D721Med (cell line): ENCODE measurements around the gene ACOT7.

Experiments used
- DNase-seq: peaks from one replicate; pipeline ENCODE4 v3.0.0; 2011; ENCODE audit warnings: low spot score; ENCODE audit not compliant: insufficient read length
- FAIRE-seq: peaks from 2 replicates; lab custom pipeline; 2011; peaks lifted over from hg19 to GRCh38; lab: Jason Lieb, UNC
- TF ChIP-seq, protein P1 (sequence below): IDR thresholded peaks from 2 replicates; pipeline ENCODE4 v1.5.1; 2012; ENCODE audit warnings: mild to moderate bottlenecking, control low read depth; ENCODE audit not compliant: insufficient read depth; ENCODE audit errors: missing control alignments

ACOT7 gene

DNA sequence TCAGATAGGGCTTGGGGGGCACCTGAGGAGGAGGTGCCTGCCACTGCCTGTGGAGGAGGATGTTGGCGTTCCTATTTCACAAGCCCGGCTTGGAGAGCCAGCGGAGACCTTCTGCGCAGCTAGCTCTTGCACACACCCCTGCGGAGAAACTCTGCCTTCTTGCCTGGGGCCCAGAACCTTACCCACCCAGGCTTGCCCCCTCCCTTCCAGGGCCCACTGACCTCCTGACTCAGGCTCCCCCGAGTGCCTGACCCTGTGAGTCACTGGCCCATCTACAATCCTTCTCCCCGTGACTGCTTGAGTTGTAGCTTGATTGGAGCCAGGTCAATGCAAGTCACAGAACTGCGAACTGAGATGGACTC lies 22.7 kb upstream of the ACOT7 start:
- DNase-seq (no peak), FAIRE-seq (no peak)
- TF ChIP-seq, protein P1, sequence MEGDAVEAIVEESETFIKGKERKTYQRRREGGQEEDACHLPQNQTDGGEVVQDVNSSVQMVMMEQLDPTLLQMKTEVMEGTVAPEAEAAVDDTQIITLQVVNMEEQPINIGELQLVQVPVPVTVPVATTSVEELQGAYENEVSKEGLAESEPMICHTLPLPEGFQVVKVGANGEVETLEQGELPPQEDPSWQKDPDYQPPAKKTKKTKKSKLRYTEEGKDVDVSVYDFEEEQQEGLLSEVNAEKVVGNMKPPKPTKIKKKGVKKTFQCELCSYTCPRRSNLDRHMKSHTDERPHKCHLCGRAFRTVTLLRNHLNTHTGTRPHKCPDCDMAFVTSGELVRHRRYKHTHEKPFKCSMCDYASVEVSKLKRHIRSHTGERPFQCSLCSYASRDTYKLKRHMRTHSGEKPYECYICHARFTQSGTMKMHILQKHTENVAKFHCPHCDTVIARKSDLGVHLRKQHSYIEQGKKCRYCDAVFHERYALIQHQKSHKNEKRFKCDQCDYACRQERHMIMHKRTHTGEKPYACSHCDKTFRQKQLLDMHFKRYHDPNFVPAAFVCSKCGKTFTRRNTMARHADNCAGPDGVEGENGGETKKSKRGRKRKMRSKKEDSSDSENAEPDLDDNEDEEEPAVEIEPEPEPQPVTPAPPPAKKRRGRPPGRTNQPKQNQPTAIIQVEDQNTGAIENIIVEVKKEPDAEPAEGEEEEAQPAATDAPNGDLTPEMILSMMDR: no peak

GRCh38 chr1:6414881-6415626 lies 21.5 kb upstream of the ACOT7 start:
- FAIRE-seq (no peak), DNase-seq (no peak)
- TF ChIP-seq, protein P1: no peak

DNA sequence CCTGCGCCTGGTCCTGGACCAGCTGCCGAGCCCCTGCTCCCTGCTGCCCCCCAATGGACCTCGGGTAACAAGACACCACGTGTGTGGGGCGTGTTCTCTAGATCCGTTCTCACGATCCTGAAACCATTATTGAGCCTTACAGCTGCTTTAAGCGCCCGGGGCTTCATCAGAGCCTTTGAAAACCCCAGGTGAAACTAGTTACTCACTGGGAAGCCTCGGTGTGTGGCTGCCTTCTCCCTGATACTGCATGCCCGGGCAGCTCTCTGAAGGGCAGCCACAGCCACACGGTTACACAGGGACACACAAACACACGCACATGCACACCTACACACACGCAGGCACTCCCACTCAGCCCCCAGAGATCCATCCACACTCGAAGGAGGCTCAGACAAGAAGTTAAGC lies 20.9 kb upstream of the ACOT7 start:
- TF ChIP-seq, protein P1: peak; percentile 58
- FAIRE-seq: no peak
- DNase-seq: no peak

DNA sequence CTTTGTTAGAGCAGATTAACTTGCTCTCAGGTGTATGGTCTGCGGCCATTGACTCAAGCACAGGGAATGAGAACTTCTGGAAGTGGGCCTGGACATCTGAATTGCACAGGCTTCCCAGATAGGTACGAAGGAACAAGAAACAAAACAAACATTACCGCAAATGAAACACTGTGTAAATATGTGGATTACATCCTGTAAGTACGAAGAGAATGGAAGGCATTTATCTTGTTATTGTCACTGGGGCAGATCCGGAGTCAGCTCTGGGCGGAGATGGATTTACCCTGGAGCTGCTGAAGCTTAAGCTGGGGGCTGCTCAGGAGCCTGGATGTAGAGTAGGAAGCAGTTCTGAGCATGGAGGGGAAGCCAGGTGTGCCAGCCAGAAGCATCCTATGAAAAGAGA lies 19.3 kb upstream of the ACOT7 start:
- DNase-seq (no peak), FAIRE-seq (no peak)
- TF ChIP-seq, protein P1: no peak

- FAIRE-seq: no peak
- TF ChIP-seq, protein P1: no peak
- DNase-seq: no peak
Measured at GRCh38 chr1:6410248-6410893, 16.8 kb upstream of the ACOT7 start.

GRCh38 chr1:6409733-6410132 lies 16.2 kb upstream of the ACOT7 start:
- DNase-seq: no peak
- TF ChIP-seq, protein P1: no peak
- no peak for FAIRE-seq

DNA sequence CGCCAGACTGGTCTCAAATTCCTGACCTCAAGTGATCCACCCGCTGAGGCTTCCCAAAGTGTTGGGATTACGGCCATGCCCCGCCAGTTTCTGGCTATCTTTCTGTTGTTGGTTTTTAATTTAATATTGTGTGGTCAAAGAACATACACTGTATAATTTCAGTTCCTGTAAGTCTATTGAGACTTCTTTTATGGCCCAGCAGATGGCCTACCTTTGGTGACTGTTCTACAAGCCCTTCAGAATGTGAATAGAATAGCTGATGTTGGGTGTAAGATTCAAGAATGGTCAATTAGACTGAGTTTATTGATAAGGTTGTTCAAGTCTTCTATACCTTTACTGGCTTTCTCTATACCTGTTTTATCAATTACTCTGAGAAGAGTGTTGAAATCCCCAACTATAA lies 15.5 kb upstream of the ACOT7 start:
- DNase-seq (no peak), FAIRE-seq (no peak)
- TF ChIP-seq, protein P1: no peak
